HG02678 (cell line): ENCODE results near the gene DLK1.

Experiments used
- ATAC-seq: cut with Tn5 transposase; IDR thresholded peaks from one replicate; pipeline ENCODE4 v1.9.1; 2021; ENCODE audit warnings: mild to moderate bottlenecking, moderate library complexity; ENCODE audit not compliant: unreplicated experiment

Gene DLK1

GRCh38 chr14:100731846-100732765 is 5.4 kb downstream of the DLK1 start:
- ATAC-seq: no peak

GRCh38 chr14:100732766-100733100 is 6.0 kb downstream of the DLK1 start:
- no peak for ATAC-seq

- ATAC-seq: no peak
Observed at GRCh38 chr14:100733152-100733850, 6.6 kb downstream of the DLK1 start.

GRCh38 chr14:100734031-100734990 is 7.6 kb downstream of the DLK1 start:
- ATAC-seq: no peak

GRCh38 chr14:100735271-100735670 is 8.6 kb downstream of the DLK1 start:
- ATAC-seq: no peak

- no peak for ATAC-seq
Observed at GRCh38 chr14:100736269-100737180, 9.8 kb downstream of the DLK1 start.

GRCh38 chr14:100737526-100737925 is 10.8 kb downstream of the DLK1 start:
- ATAC-seq: no peak

- no peak for ATAC-seq
Observed at GRCh38 chr14:100738269-100738691, 11.6 kb downstream of the DLK1 start.

- no peak for ATAC-seq
Observed at GRCh38 chr14:100738704-100739131, 12.0 kb downstream of the DLK1 start.

- ATAC-seq: no peak
Observed at GRCh38 chr14:100739306-100739705, 12.6 kb downstream of the DLK1 start.

GRCh38 chr14:100740196-100740825 is 13.6 kb downstream of the DLK1 start:
- no peak for ATAC-seq

GRCh38 chr14:100740929-100741328 is 14.2 kb downstream of the DLK1 start:
- no peak for ATAC-seq

- ATAC-seq: no peak
Observed at GRCh38 chr14:100741966-100742365, 15.3 kb downstream of the DLK1 start.

GRCh38 chr14:100746326-100746725 is 19.6 kb downstream of the DLK1 start:
- no peak for ATAC-seq

- no peak for ATAC-seq
Observed at GRCh38 chr14:100747021-100747586, 20.4 kb downstream of the DLK1 start.

- no peak for ATAC-seq
Observed at GRCh38 chr14:100747736-100748135, 21.0 kb downstream of the DLK1 start.

GRCh38 chr14:100748403-100748802 is 21.7 kb downstream of the DLK1 start:
- ATAC-seq: no peak

GRCh38 chr14:100748944-100749343 is 22.3 kb downstream of the DLK1 start:
- no peak for ATAC-seq

- ATAC-seq: no peak
Observed at GRCh38 chr14:100749967-100750597, 23.4 kb downstream of the DLK1 start.
